IMR-90 (cell line): ENCODE measurements around the gene SLC25A24. TPM values are rescaled to one million over a fixed set of nuclear protein-coding genes. Genes with fewer than 3 reads are reported as not detected.
"Not testable (repeated sequence)": the region's sequence is repeated elsewhere in the genome, so short reads cannot be mapped to it uniquely, and the experiment has no call there.

Experiments
- ATAC-seq: fragments of 200-7000 bp; cut with Tn5 transposase; 2 replicates; pipeline ENCODE4 v1.9.1; 2020; ENCODE audit warnings: low read depth, mild to moderate bottlenecking, moderate library complexity
- BruUV-seq: library from RNA; stranded (reverse); fragments of 400-500 nt; replicated peaks from 2 replicates; lab custom pipeline; 2021; lab: Mats Ljungman, UMichigan
- CTCF ChIA-PET: fragments of 300-600 bp; formaldehyde crosslinking; extraction: SDS; loops from one replicate; lab custom pipeline; 2021; ENCODE audit warnings: antibody characterized with exemption; lab: Yijun Ruan, JAX
- POLR2A ChIA-PET: fragments of 300-600 bp; sonication (Branson Sonifier 250); formaldehyde crosslinking; loops from one replicate; lab custom pipeline; 2022; ENCODE audit warnings: antibody characterized with exemption; ENCODE audit not compliant: unreplicated experiment; lab: Charles Lee
- DNase-seq: peaks from one replicate; pipeline ENCODE4 v3.0.0; 2013
- H2AFZ ChIP-seq: replicated peaks from 2 replicates; pipeline ENCODE3; 2013; ENCODE audit warnings: low read length, mild to moderate bottlenecking; ENCODE audit not compliant: poor library complexity
- H2AK5ac ChIP-seq: 2 replicates; pipeline ENCODE4 v1.6.1; 2013; ENCODE audit warnings: low read depth, low read length, inconsistent platforms
- H2AK9ac ChIP-seq: replicated peaks from 2 replicates; pipeline ENCODE3; 2013; ENCODE audit warnings: mild to moderate bottlenecking, low read depth, low read length, moderate library complexity; ENCODE audit not compliant: poor library complexity
- H2BK120ac ChIP-seq: 2 replicates; pipeline ENCODE4 v1.6.1; 2013; ENCODE audit warnings: low read depth, low read length, inconsistent platforms
- H2BK15ac ChIP-seq: 3 replicates; pipeline ENCODE4 v1.6.1; 2013; ENCODE audit warnings: low read depth, low read length, inconsistent platforms
- H2BK20ac ChIP-seq: 2 replicates; pipeline ENCODE4 v1.6.1; 2013; ENCODE audit warnings: low read depth, mild to moderate bottlenecking, inconsistent platforms, low read length, moderate library complexity
- H2BK5ac ChIP-seq: 2 replicates; pipeline ENCODE4 v1.6.1; 2013; ENCODE audit warnings: mild to moderate bottlenecking, low read depth, low read length, inconsistent platforms; ENCODE audit not compliant: poor library complexity, severe bottlenecking
- H3K14ac ChIP-seq: replicated peaks from 2 replicates; pipeline ENCODE4 v1.6.1; 2013; ENCODE audit warnings: low read depth, low read length, inconsistent platforms
- H3K18ac ChIP-seq: 2 replicates; pipeline ENCODE4 v1.6.1; 2013; ENCODE audit warnings: low read depth, low read length, control low read depth
- H3K23ac ChIP-seq: 2 replicates; pipeline ENCODE4 v1.6.1; 2013; ENCODE audit warnings: low read depth, low read length, inconsistent platforms
- H3K27ac ChIP-seq: 2 replicates; pipeline ENCODE4 v1.5.1; 2013; ENCODE audit warnings: mild to moderate bottlenecking, control low read depth, low read length; ENCODE audit not compliant: insufficient read depth
- H3K27me3 ChIP-seq: 2 replicates; pipeline ENCODE4 v1.6.1; 2013; ENCODE audit warnings: low read length; ENCODE audit not compliant: control insufficient read depth, insufficient read depth
- H3K36me3 ChIP-seq: 2 replicates; pipeline ENCODE4 v1.6.1; 2013; ENCODE audit warnings: low read length, mixed read lengths; ENCODE audit not compliant: control insufficient read depth, insufficient read depth
- H3K4ac ChIP-seq: 2 replicates; pipeline ENCODE4 v1.6.1; 2013; ENCODE audit warnings: low read depth, low read length, inconsistent platforms
- H3K4me1 ChIP-seq: 2 replicates; pipeline ENCODE4 v1.6.1; 2013; ENCODE audit warnings: low read length, mixed read lengths; ENCODE audit not compliant: control insufficient read depth, insufficient read depth
- H3K4me2 ChIP-seq: 2 replicates; pipeline ENCODE4 v1.6.1; 2013; ENCODE audit warnings: low read depth, mild to moderate bottlenecking, control low read depth, low read length, moderate library complexity
- H3K4me3 ChIP-seq: 2 replicates; pipeline ENCODE4 v1.5.1; 2013; ENCODE audit warnings: low read depth, mild to moderate bottlenecking, control low read depth, low read length, moderate library complexity; ENCODE audit not compliant: insufficient read depth
- H3K56ac ChIP-seq: 2 replicates; pipeline ENCODE4 v1.6.1; 2013; ENCODE audit warnings: low read length, inconsistent platforms; ENCODE audit not compliant: insufficient read depth; ENCODE audit errors: extremely low read depth
- H3K79me1 ChIP-seq, 2 experiments: 2 replicates each; pipeline ENCODE4 v1.6.1; 2013; ENCODE audit warnings: low read length in 2 of 2, inconsistent platforms in 1 of 2, low read depth in 1 of 2
- H3K9ac ChIP-seq: 2 replicates; pipeline ENCODE4 v1.6.1; 2013; ENCODE audit warnings: low read depth, low read length, control low read depth
- H3K9me1 ChIP-seq: 2 replicates; pipeline ENCODE4 v1.6.1; 2013; ENCODE audit warnings: low read length, inconsistent platforms; ENCODE audit not compliant: insufficient read depth
- H3K9me3 ChIP-seq: 2 replicates; pipeline ENCODE4 v1.6.1; 2013; ENCODE audit warnings: low read length; ENCODE audit not compliant: control insufficient read depth, insufficient read depth
- H4K20me1 ChIP-seq: 2 replicates; pipeline ENCODE4 v1.6.1; 2013; ENCODE audit warnings: low read length, inconsistent platforms; ENCODE audit not compliant: insufficient read depth
- H4K5ac ChIP-seq: 2 replicates; pipeline ENCODE4 v1.6.1; 2013; ENCODE audit warnings: mild to moderate bottlenecking, low read depth, low read length, control low read depth
- H4K8ac ChIP-seq, 2 experiments: 2 replicates each; pipeline ENCODE4 v1.6.1; 2013; ENCODE audit warnings: low read depth in 2 of 2, low read length in 2 of 2, control low read depth in 1 of 2, inconsistent platforms in 1 of 2
- H4K91ac ChIP-seq: 2 replicates; pipeline ENCODE4 v1.6.1; 2013; ENCODE audit warnings: low read depth, low read length, inconsistent platforms; ENCODE audit not compliant: insufficient read depth
- WGBS, 2 experiments: methylation state at CpG; one replicate each; pipeline versions ENCODE4 v1.1.5 to v1.1.7; 2013; ENCODE audit warnings: missing lambda C conversion rate in 2 of 2; ENCODE audit not compliant: insufficient read length in 1 of 2; ENCODE audit errors: extremely low coverage in 2 of 2; 5-methylcytosine and 5-hydroxymethylcytosine counted together
- dilution Hi-C: fragments of 300-500 bp; cut with HindIII; formaldehyde crosslinking; loops from one replicate; pipeline ENCODE4 v1.14.3; 2018; ENCODE audit warnings: low sequenced_read_pairs; ENCODE audit not compliant: unreplicated experiment
- in situ Hi-C: fragments of 300-500 bp; cut with MboI; formaldehyde crosslinking; loops from 3 replicates; pipeline ENCODE4 v1.14.3; 2019; ENCODE audit warnings: low sequenced_read_pairs, inconsistent platforms, mixed read lengths
- intact Hi-C: fragments of 100-400 bp; cut with micrococcal nuclease; formaldehyde crosslinking; loops from 2 replicates; pipeline ENCODE4 v1.10.0; 2022
- polyA plus RNA-seq, 3 experiments: library from polyadenylated mRNA; depleted of rRNA; stranded (reverse); fragments of >200 nt; gene quantifications; 2 replicates each; pipeline ENCODE4 v1.2.3, GENCODE V29; 2012; ENCODE audit warnings: low replicate concordance in 1 of 3
- total RNA-seq: library from RNA; depleted of rRNA; stranded (reverse); fragments of >200 nt; gene quantifications from 2 replicates; pipeline ENCODE4 v1.2.3, GENCODE V29; 2012

SLC25A24 gene
- total and polyA plus RNA-seq, 2 of the 4 experiments (the other 2 are of a cell fraction) = 19.4 to 20.4 TPM

- H3K23ac ChIP-seq, H3K9me1 ChIP-seq, H4K20me1 ChIP-seq, CTCF ChIA-PET, H3K79me1 ChIP-seq, H3K18ac ChIP-seq, H3K9me3 ChIP-seq, POLR2A ChIA-PET, H2BK15ac ChIP-seq, H3K27me3 ChIP-seq, H4K5ac ChIP-seq, H3K4me3 ChIP-seq, H3K27ac ChIP-seq, H2AK9ac ChIP-seq, H3K56ac ChIP-seq, DNase-seq, H4K91ac ChIP-seq, dilution Hi-C loops, H2BK20ac ChIP-seq, H3K4ac ChIP-seq, ATAC-seq, H3K4me1 ChIP-seq, H3K9ac ChIP-seq, H3K14ac ChIP-seq, H2AK5ac ChIP-seq, in situ Hi-C loops, H4K8ac ChIP-seq, H2BK5ac ChIP-seq, H2BK120ac ChIP-seq, H3K36me3 ChIP-seq, H3K4me2 ChIP-seq, H2AFZ ChIP-seq, BruUV-seq: not testable (repeated sequence)
- WGBS, 2 experiments = no CpG with 5 or more reads among the region's 2 CpGs
- intact Hi-C loops = loop anchor here (10.0 kb wide), 1 partner anchor 428 kb away; no protein-coding TSS in a partner anchor
Measured at GRCh38 chr1:108217007-108217406, 16.9 kb upstream of the SLC25A24 start.

- H4K5ac ChIP-seq, H4K91ac ChIP-seq, H2BK20ac ChIP-seq, H4K8ac ChIP-seq, CTCF ChIA-PET, H3K36me3 ChIP-seq, H2AFZ ChIP-seq, H3K4me3 ChIP-seq, H3K4me1 ChIP-seq, H2BK15ac ChIP-seq, H2AK9ac ChIP-seq, in situ Hi-C loops, H2BK120ac ChIP-seq, H3K18ac ChIP-seq, H3K27me3 ChIP-seq, H2AK5ac ChIP-seq, H3K9me3 ChIP-seq, BruUV-seq, H3K14ac ChIP-seq, H2BK5ac ChIP-seq, H3K4ac ChIP-seq, H3K79me1 ChIP-seq, H3K9ac ChIP-seq, H3K9me1 ChIP-seq, H3K23ac ChIP-seq, H3K56ac ChIP-seq, POLR2A ChIA-PET, ATAC-seq, H3K27ac ChIP-seq, dilution Hi-C loops, DNase-seq, H3K4me2 ChIP-seq, H4K20me1 ChIP-seq: not testable (repeated sequence)
- no CpG with 5 or more reads among the region's 6 CpGs for WGBS, 2 experiments
- intact Hi-C loops = loop anchor here (10.0 kb wide), 1 partner anchor 429 kb away; no protein-coding TSS in a partner anchor
Measured at GRCh38 chr1:108216028-108216890, 16.1 kb upstream of the SLC25A24 start.
